IPS DF 6.9 (cell line): ENCODE measurements around the gene CUBN.
"Not testable (repeated sequence)": the region's sequence is repeated elsewhere in the genome, so short reads cannot be mapped to it uniquely, and the experiment has no call there.

ENCODE experiments used
- DNase-seq: peaks from one replicate; pipeline ENCODE4 v3.0.0-alpha.2; 2013; ENCODE audit warnings: low read depth, low spot score
- H3K27ac ChIP-seq: one replicate; pipeline ENCODE4 v1.5.1; 2013; ENCODE audit warnings: low read length, control low read depth
- H3K27me3 ChIP-seq: 2 replicates; pipeline ENCODE4 v1.6.1; 2013; ENCODE audit warnings: mild to moderate bottlenecking, low read length; ENCODE audit not compliant: control insufficient read depth, insufficient read depth
- H3K36me3 ChIP-seq: 2 replicates; pipeline ENCODE4 v1.6.1; 2013; ENCODE audit warnings: low read length; ENCODE audit not compliant: control insufficient read depth, insufficient read depth
- H3K4me1 ChIP-seq: 2 replicates; pipeline ENCODE4 v1.6.1; 2013; ENCODE audit warnings: low read length; ENCODE audit not compliant: control insufficient read depth, insufficient read depth
- H3K4me3 ChIP-seq: 2 replicates; pipeline ENCODE4 v1.5.1; 2013; ENCODE audit warnings: mild to moderate bottlenecking, low read length
- H3K9me3 ChIP-seq: 2 replicates; pipeline ENCODE4 v1.6.1; 2013; ENCODE audit warnings: low read length, inconsistent platforms; ENCODE audit not compliant: control insufficient read depth, insufficient read depth
- WGBS: extraction: QIAGEN DNeasy Blood & Tissue Kit; methylation state at CpG from one replicate; pipeline ENCODE4 v1.1.7; 2013; ENCODE audit warnings: mixed read lengths, missing lambda C conversion rate; ENCODE audit not compliant: insufficient read length, insufficient coverage; 5-methylcytosine and 5-hydroxymethylcytosine counted together

CUBN gene

GRCh38 chr10:16852624-16853023 lies 277.0 kb downstream of the CUBN start:
- no peak overlapping the region for H3K27ac ChIP-seq
- WGBS, result no CpG with 5 or more reads among the region's 2 CpGs
- H3K9me3 ChIP-seq, result no peaks in the 10 kb centered on the region
- no peaks in the 10 kb centered on the region for H3K27me3 ChIP-seq
- no peak overlapping the region for H3K4me3 ChIP-seq
- DNase-seq, result no peak
- H3K4me1 ChIP-seq, result peaks cover 3% of the 10 kb centered on the region; the same call in 1 of the 2 replicates
- no peaks in the 10 kb centered on the region for H3K36me3 ChIP-seq

GRCh38 chr10:16848562-16849154 lies 281.0 kb downstream of the CUBN start:
- Histone ChIP-seq H3K27me3 (no peaks in the 10 kb centered on the region), H3K36me3 (no peaks in the 10 kb centered on the region), H3K4me3 (no peak overlapping the region), H3K9me3 (no peaks in the 10 kb centered on the region), H3K4me1 (no peaks in the 10 kb centered on the region), H3K27ac (no peak overlapping the region)
- WGBS, result no CpG with 5 or more reads among the region's 10 CpGs
- DNase-seq, result no peak

- H3K27ac ChIP-seq, result no peak overlapping the region
- no peaks in the 10 kb centered on the region for H3K36me3 ChIP-seq
- no peaks in the 10 kb centered on the region for H3K4me1 ChIP-seq
- WGBS, result no CpG with 5 or more reads among the region's 6 CpGs
- no peak for DNase-seq
- H3K9me3 ChIP-seq, result no peaks in the 10 kb centered on the region
- H3K27me3 ChIP-seq, result no peaks in the 10 kb centered on the region
- no peak overlapping the region for H3K4me3 ChIP-seq
Observed at GRCh38 chr10:16847644-16848043, 282.0 kb downstream of the CUBN start.

GRCh38 chr10:16845248-16845647 lies 284.4 kb downstream of the CUBN start:
- Histone ChIP-seq H3K4me1 (no peaks in the 10 kb centered on the region), H3K4me3 (no peak overlapping the region), H3K36me3 (no peaks in the 10 kb centered on the region), H3K9me3 (no peaks in the 10 kb centered on the region), H3K27me3 (no peaks in the 10 kb centered on the region; the same call in 1 of the 2 replicates), H3K27ac (no peak overlapping the region)
- DNase-seq, result no peak

GRCh38 chr10:16843252-16843870 lies 286.2 kb downstream of the CUBN start:
- Histone ChIP-seq H3K27ac (no peak overlapping the region), H3K9me3 (no peaks in the 10 kb centered on the region), H3K4me3 (no peak overlapping the region), H3K27me3 (no peaks in the 10 kb centered on the region; the same call in 1 of the 2 replicates), H3K36me3 (no peaks in the 10 kb centered on the region), H3K4me1 (no peaks in the 10 kb centered on the region)
- WGBS, result no CpG with 5 or more reads among the region's 1 CpG
- DNase-seq, result no peak

- no peak overlapping the region for H3K27ac ChIP-seq
- no peaks in the 10 kb centered on the region for H3K36me3 ChIP-seq
- no peak for DNase-seq
- no peak overlapping the region for H3K4me3 ChIP-seq
- WGBS, result no CpG with 5 or more reads among the region's 8 CpGs
- H3K4me1 ChIP-seq, result no peaks in the 10 kb centered on the region
- no peaks in the 10 kb centered on the region for H3K9me3 ChIP-seq
- H3K27me3 ChIP-seq, result no peaks in the 10 kb centered on the region
Observed at GRCh38 chr10:16835228-16835627, 294.4 kb downstream of the CUBN start.

GRCh38 chr10:16832351-16833080 lies 297.1 kb downstream of the CUBN start:
- H3K4me1 ChIP-seq, result no peaks in the 10 kb centered on the region
- no peak overlapping the region for H3K4me3 ChIP-seq
- no CpG with 5 or more reads among the region's 11 CpGs for WGBS
- no peaks in the 10 kb centered on the region for H3K36me3 ChIP-seq
- no peak overlapping the region for H3K27ac ChIP-seq
- no peaks in the 10 kb centered on the region for H3K27me3 ChIP-seq
- no peaks in the 10 kb centered on the region for H3K9me3 ChIP-seq
- no peak for DNase-seq

GRCh38 chr10:16828701-16829175 lies 300.9 kb downstream of the CUBN start:
- Histone ChIP-seq H3K27me3 (no peaks in the 10 kb centered on the region), H3K4me3 (no peak overlapping the region), H3K4me1 (no peaks in the 10 kb centered on the region), H3K27ac (no peak overlapping the region), H3K36me3 (no peaks in the 10 kb centered on the region), H3K9me3 (no peaks in the 10 kb centered on the region)
- WGBS, result no CpG with 5 or more reads among the region's 9 CpGs
- no peak for DNase-seq

GRCh38 chr10:16828114-16828568 lies 301.5 kb downstream of the CUBN start:
- peaks cover under 1% of the 10 kb centered on the region; the same call in 1 of the 2 replicates for H3K9me3 ChIP-seq
- peak; percentile 54 for DNase-seq
- H3K36me3 ChIP-seq, result no peaks in the 10 kb centered on the region
- no peak overlapping the region for H3K4me3 ChIP-seq
- no peaks in the 10 kb centered on the region for H3K4me1 ChIP-seq
- no peaks in the 10 kb centered on the region for H3K27me3 ChIP-seq
- WGBS, result no CpG with 5 or more reads among the region's 11 CpGs
- H3K27ac ChIP-seq, result no peak overlapping the region

- H3K36me3 ChIP-seq, H3K9me3 ChIP-seq, H3K27me3 ChIP-seq, H3K27ac ChIP-seq, H3K4me1 ChIP-seq, DNase-seq, H3K4me3 ChIP-seq: not testable (repeated sequence)
- WGBS, result no CpG with 5 or more reads among the region's 8 CpGs
Observed at GRCh38 chr10:16827474-16827873, 302.1 kb downstream of the CUBN start.
